Hepatocyte (in vitro differentiated cells): ENCODE data around the gene HOXD10. TPM values are rescaled to one million over a fixed set of nuclear protein-coding genes. Genes with fewer than 3 reads are reported as not detected.

ENCODE experiments used
- DNase-seq: peaks from one replicate; pipeline ENCODE4 v3.0.0-alpha.2; 2016; ENCODE audit warnings: low spot score
- H2AFZ ChIP-seq: fragments of 200-600 bp; sonication (generic); 2 replicates; pipeline ENCODE4 v1.6.0; 2016; ENCODE audit warnings: antibody characterized with exemption, mild to moderate bottlenecking
- H3K27ac ChIP-seq: fragments of 200-600 bp; sonication (generic); 2 replicates; pipeline ENCODE4 v1.5.1; 2016; ENCODE audit warnings: mild to moderate bottlenecking
- H3K27me3 ChIP-seq: fragments of 200-600 bp; sonication (generic); 2 replicates; pipeline ENCODE4 v1.6.1; 2016
- H3K36me3 ChIP-seq: fragments of 200-600 bp; sonication (generic); replicated peaks from 2 replicates; pipeline ENCODE4 v1.5.1; 2016; ENCODE audit warnings: low read depth; ENCODE audit not compliant: insufficient read depth
- H3K4me1 ChIP-seq: fragments of 200-600 bp; sonication (generic); 2 replicates; pipeline ENCODE4 v1.5.1; 2016; ENCODE audit warnings: mild to moderate bottlenecking, moderate library complexity; ENCODE audit not compliant: insufficient read depth
- H3K4me2 ChIP-seq: fragments of 200-600 bp; sonication (generic); 2 replicates; pipeline ENCODE4 v1.6.0; 2016
- H3K4me3 ChIP-seq: fragments of 200-600 bp; sonication (generic); 2 replicates; pipeline ENCODE4 v1.5.1; 2016; ENCODE audit warnings: mild to moderate bottlenecking
- H3K79me2 ChIP-seq: fragments of 200-600 bp; sonication (generic); 2 replicates; pipeline ENCODE4 v1.6.0; 2017; ENCODE audit warnings: mild to moderate bottlenecking
- H3K9me2 ChIP-seq: fragments of 200-600 bp; sonication (generic); replicated peaks from 2 replicates; pipeline ENCODE4 v1.6.0; 2017; ENCODE audit warnings: mild to moderate bottlenecking; ENCODE audit not compliant: insufficient read depth
- H3K9me3 ChIP-seq: fragments of 200-600 bp; sonication (generic); 2 replicates; pipeline ENCODE4 v1.5.1; 2016; ENCODE audit warnings: low read depth, mild to moderate bottlenecking
- H4K20me1 ChIP-seq: fragments of 200-600 bp; sonication (generic); 2 replicates; pipeline ENCODE4 v1.6.0; 2016; ENCODE audit warnings: mild to moderate bottlenecking; ENCODE audit not compliant: insufficient read depth, poor library complexity, severe bottlenecking
- EZH2 ChIP-seq: fragments of 200-600 bp; sonication (generic); IDR thresholded peaks from 2 replicates; pipeline ENCODE4 v1.6.1; 2016; ENCODE audit warnings: antibody characterized with exemption, mild to moderate bottlenecking, borderline replicate concordance
- EZH2phosphoT487 ChIP-seq: fragments of 200-600 bp; sonication (generic); IDR thresholded peaks from one replicate; pipeline ENCODE4 v1.6.1; 2018; ENCODE audit warnings: antibody characterized with exemption, mild to moderate bottlenecking, low read depth, moderate library complexity; ENCODE audit not compliant: unreplicated experiment, severe bottlenecking
- whole genome bisulfite sequencing: methylation state at CpG from one replicate; pipeline ENCODE4 v1.1.6; 2016; ENCODE audit warnings: low lambda C conversion rate; ENCODE audit errors: missing lambda C conversion rate; 5-methylcytosine and 5-hydroxymethylcytosine counted together
- polyA plus RNA-seq: library from polyadenylated mRNA; unstranded; fragments of >200 nt; fragmentation: Nextera tagmentation; extraction: Ambion mirVana; gene quantifications from 2 replicates; pipeline ENCODE4 v1.2.1, GENCODE V29; 2016
- total RNA-seq: library from RNA; depleted of rRNA; stranded (reverse); fragments of >200 nt; gene quantifications from 2 replicates; pipeline ENCODE4 v1.2.3, GENCODE V29; 2014
- TF ChIP-seq, protein P1 (sequence below): fragments of 200-600 bp; sonication (generic); IDR thresholded peaks from 2 replicates; pipeline ENCODE4 v1.5.1; 2016; ENCODE audit warnings: antibody characterized with exemption, mild to moderate bottlenecking; ENCODE audit not compliant: poor library complexity

Gene HOXD10
- total and polyA plus RNA-seq, 2 experiments from 2014 or later: 5.1 to 8.5 TPM

- Histone ChIP-seq H3K4me3 (no peak overlapping the region), H3K27me3 (peaks cover 94% of the 10 kb centered on the region), H3K9me3 (peaks cover 3% of the 10 kb centered on the region), H4K20me1 (peaks cover 46% of the 10 kb centered on the region), H3K27ac (no peak overlapping the region), H3K4me2 (peak overlapping the region; percentile 73), H3K79me2 (peaks cover 64% of the 10 kb centered on the region), H3K36me3 (no peaks in the 10 kb centered on the region), H3K4me1 (no peaks in the 10 kb centered on the region), H3K9me2 (no peaks in the 10 kb centered on the region), H2AFZ (no peak overlapping the region)
- TF ChIP-seq EZH2phosphoT487: no peak
- no peak for TF ChIP-seq EZH2
- TF ChIP-seq, protein P1, sequence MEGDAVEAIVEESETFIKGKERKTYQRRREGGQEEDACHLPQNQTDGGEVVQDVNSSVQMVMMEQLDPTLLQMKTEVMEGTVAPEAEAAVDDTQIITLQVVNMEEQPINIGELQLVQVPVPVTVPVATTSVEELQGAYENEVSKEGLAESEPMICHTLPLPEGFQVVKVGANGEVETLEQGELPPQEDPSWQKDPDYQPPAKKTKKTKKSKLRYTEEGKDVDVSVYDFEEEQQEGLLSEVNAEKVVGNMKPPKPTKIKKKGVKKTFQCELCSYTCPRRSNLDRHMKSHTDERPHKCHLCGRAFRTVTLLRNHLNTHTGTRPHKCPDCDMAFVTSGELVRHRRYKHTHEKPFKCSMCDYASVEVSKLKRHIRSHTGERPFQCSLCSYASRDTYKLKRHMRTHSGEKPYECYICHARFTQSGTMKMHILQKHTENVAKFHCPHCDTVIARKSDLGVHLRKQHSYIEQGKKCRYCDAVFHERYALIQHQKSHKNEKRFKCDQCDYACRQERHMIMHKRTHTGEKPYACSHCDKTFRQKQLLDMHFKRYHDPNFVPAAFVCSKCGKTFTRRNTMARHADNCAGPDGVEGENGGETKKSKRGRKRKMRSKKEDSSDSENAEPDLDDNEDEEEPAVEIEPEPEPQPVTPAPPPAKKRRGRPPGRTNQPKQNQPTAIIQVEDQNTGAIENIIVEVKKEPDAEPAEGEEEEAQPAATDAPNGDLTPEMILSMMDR: no peak
- no peak for DNase-seq
- WGBS: 36% methylated on average over 4 of the region's 4 CpGs
These were observed 6.6 kb upstream of the HOXD10 start for GRCh38 chr2:176109946-176110345.

DNA sequence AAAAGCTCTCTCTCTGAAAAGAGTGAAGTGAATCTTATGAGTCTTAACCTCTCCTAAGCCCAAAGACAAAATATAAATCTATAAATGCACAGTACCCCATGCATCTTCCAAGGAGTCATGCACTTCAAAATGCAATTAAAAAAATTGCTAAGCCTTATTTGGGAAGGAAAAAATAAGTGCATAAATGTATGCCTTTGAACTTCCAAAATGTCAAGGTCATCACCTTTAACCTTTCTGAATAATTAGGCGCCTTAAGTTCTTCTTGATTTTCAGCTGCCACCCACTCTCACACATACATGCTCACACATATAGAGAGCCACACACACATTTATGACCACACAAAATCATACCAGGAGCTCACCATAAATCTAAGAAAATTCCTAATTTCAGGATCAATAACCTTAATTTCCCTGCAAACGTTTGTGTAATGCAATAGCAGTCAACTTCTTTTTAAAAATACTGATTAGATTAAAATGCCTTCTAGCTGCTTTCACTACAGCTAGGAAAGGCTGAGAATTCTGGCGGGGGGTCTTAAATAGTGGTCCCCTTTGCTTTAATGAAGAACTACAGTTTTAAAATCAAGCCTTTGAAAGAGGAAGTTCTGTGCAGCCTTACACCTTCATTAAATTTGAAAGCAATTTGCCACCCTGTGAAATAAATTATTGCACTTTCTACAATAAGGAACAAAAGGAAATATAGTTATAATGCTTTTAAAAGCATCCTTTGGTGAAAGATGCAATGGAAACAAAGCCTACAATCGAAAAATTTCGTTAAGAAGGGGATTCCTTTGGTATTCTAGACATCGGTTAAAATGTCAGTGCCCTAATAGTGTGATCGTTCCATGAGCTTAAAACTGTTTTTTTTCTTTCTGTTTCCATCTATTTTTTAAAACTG lies 5.9 kb upstream of the HOXD10 start:
- no peak for DNase-seq
- Histone ChIP-seq H3K36me3 (no peaks in the 10 kb centered on the region), H3K27me3 (peaks cover 94% of the 10 kb centered on the region), H3K4me1 (no peaks in the 10 kb centered on the region), H3K79me2 (peaks cover 69% of the 10 kb centered on the region), H2AFZ (no peak overlapping the region), H3K9me2 (no peaks in the 10 kb centered on the region), H3K9me3 (peaks cover 3% of the 10 kb centered on the region), H3K4me2 (peak overlapping the region; percentile 73), H3K27ac (no peak overlapping the region), H4K20me1 (peaks cover 53% of the 10 kb centered on the region), H3K4me3 (no peak overlapping the region)
- TF ChIP-seq EZH2 (no peak), EZH2phosphoT487 (no peak)
- TF ChIP-seq, protein P1: no peak
- WGBS: 36% methylated on average over 7 of the region's 7 CpGs

GRCh38 chr2:176111309-176111663 lies 5.3 kb upstream of the HOXD10 start:
- Histone ChIP-seq H3K4me1 (no peaks in the 10 kb centered on the region), H3K4me3 (no peak overlapping the region), H4K20me1 (peaks cover 58% of the 10 kb centered on the region), H3K27ac (no peak overlapping the region), H2AFZ (no peak overlapping the region), H3K79me2 (peaks cover 69% of the 10 kb centered on the region), H3K9me3 (peaks cover 3% of the 10 kb centered on the region), H3K36me3 (no peaks in the 10 kb centered on the region), H3K9me2 (no peaks in the 10 kb centered on the region), H3K27me3 (peaks cover 94% of the 10 kb centered on the region), H3K4me2 (peak overlapping the region; percentile 73)
- TF ChIP-seq EZH2phosphoT487 (no peak), EZH2 (peak; percentile 81)
- TF ChIP-seq, protein P1: peak; percentile 82
- DNase-seq: peak; percentile 76
- WGBS: 9% methylated on average over 16 of the region's 16 CpGs
